Measurements from ENCODE around the gene GMEB1. TPM values are rescaled to one million over a fixed set of nuclear protein-coding genes. Genes with fewer than 3 reads are reported as not detected.

GMEB1 gene
- total RNA-seq, 3 donors from 2014 or later (not counting 1 experiment from before 2014, with no cell fraction given): 26.1 to 29.1 (median 28.3) TPM

GRCh38 chr1:28703629-28704028, 35.0 kb downstream of the GMEB1 start:
- 100% methylated on average over 1 of the region's 3 CpGs for WGBS (ENCODE audit: insufficient coverage)
- H3K27me3 ChIP-seq (ENCODE audit: control insufficient read depth, insufficient read depth, low read length): no peaks in the 10 kb centered on the region
- no peak overlapping the region for H3K4me3 ChIP-seq (ENCODE audit: low read length)
- intact Hi-C loops (cut with micrococcal nuclease): no loop called here
- Mint-ChIP-seq H3K27ac (no peak overlapping the region), H3K4me3 (no peak overlapping the region), H3K4me1 (no peaks in the 10 kb centered on the region), H3K9me3 (no peaks in the 10 kb centered on the region), H3K36me3 (no peaks in the 10 kb centered on the region), H3K27me3 (ENCODE audit: low read depth in 2 of 2) (no peaks in the 10 kb centered on the region)
- no peak for TF ChIP-seq CTCF (IDR thresholded peaks at IDR 0.05)
- H3K36me3 ChIP-seq (ENCODE audit: control insufficient read depth, insufficient read depth, low read length): peaks cover 46% of the 10 kb centered on the region
- H3K27ac ChIP-seq (ENCODE audit: low read length): no peak overlapping the region
- ATAC-seq: no peak
- DNase-seq: no peak
- H3K9me3 ChIP-seq (ENCODE audit: control insufficient read depth, insufficient read depth, low read length): no peaks in the 10 kb centered on the region
- no peaks in the 10 kb centered on the region for H3K4me1 ChIP-seq (ENCODE audit: control insufficient read depth, insufficient read depth, low read length)

- intact Hi-C loops (cut with micrococcal nuclease): no loop called here
- Histone ChIP-seq H3K27ac (ENCODE audit: low read length) (no peak overlapping the region), H3K9me3 (ENCODE audit: control insufficient read depth, insufficient read depth, low read length) (no peaks in the 10 kb centered on the region), H3K4me1 (ENCODE audit: control insufficient read depth, insufficient read depth, low read length) (no peaks in the 10 kb centered on the region), H3K36me3 (ENCODE audit: control insufficient read depth, insufficient read depth, low read length) (peaks cover 32% of the 10 kb centered on the region), H3K4me3 (ENCODE audit: low read length) (no peak overlapping the region), H3K27me3 (ENCODE audit: control insufficient read depth, insufficient read depth, low read length) (no peaks in the 10 kb centered on the region)
- no peak for ATAC-seq
- Mint-ChIP-seq H3K36me3 (no peaks in the 10 kb centered on the region), H3K9me3 (no peaks in the 10 kb centered on the region), H3K4me3 (no peak overlapping the region), H3K27ac (peak overlapping the region in 1 of 2 donors; percentile 14), H3K27me3 (ENCODE audit: low read depth in 2 of 2) (no peaks in the 10 kb centered on the region), H3K4me1 (peaks cover 4 to 5% of the 10 kb centered on the region in 2 donors)
- TF ChIP-seq CTCF (IDR thresholded peaks at IDR 0.05): no peak
- no peak for DNase-seq
- WGBS (ENCODE audit: insufficient coverage): 92% methylated on average over 2 of the region's 2 CpGs
Measured at GRCh38 chr1:28716336-28716735, 47.8 kb downstream of the GMEB1 start.

DNA sequence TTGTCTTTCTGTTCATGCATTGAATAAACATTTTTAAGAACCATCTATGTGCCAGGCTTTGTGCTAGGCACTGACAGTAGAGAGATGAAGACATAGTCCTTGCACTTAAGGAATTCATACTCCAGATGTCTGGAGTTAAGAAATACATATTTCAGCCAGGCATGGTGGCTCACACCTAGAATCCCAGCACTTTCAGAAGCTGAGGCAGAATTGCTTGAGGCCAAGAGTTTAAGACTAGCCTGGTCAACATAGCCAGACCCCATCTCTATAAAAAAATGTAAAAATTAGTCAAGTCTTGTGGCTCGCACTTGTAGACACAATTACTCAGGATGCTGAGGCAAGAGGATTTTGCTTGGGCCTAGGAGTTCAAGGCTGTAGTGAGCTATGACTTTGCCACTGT, 49.6 kb downstream of the GMEB1 start:
- H3K9me3 Mint-ChIP-seq: no peaks in the 10 kb centered on the region
- H3K27ac ChIP-seq (ENCODE audit: low read length): no peak overlapping the region
- H3K4me1 ChIP-seq (ENCODE audit: control insufficient read depth, insufficient read depth, low read length): no peaks in the 10 kb centered on the region
- H3K4me3 ChIP-seq (ENCODE audit: low read length): no peak overlapping the region
- WGBS (ENCODE audit: insufficient coverage): 93% methylated on average over 1 of the region's 1 CpG
- H3K27me3 Mint-ChIP-seq (ENCODE audit: low read depth in 2 of 2): no peaks in the 10 kb centered on the region
- no peak for TF ChIP-seq CTCF (IDR thresholded peaks at IDR 0.05)
- H3K27me3 ChIP-seq (ENCODE audit: control insufficient read depth, insufficient read depth, low read length): no peaks in the 10 kb centered on the region
- no peaks in the 10 kb centered on the region for H3K9me3 ChIP-seq (ENCODE audit: control insufficient read depth, insufficient read depth, low read length)
- H3K27ac Mint-ChIP-seq: no peak overlapping the region
- H3K4me3 Mint-ChIP-seq: no peak overlapping the region
- peaks cover 19% of the 10 kb centered on the region for H3K36me3 ChIP-seq (ENCODE audit: control insufficient read depth, insufficient read depth, low read length)
- peaks cover 4 to 5% of the 10 kb centered on the region in 2 donors for H3K4me1 Mint-ChIP-seq
- DNase-seq (no peak), ATAC-seq (no peak)
- intact Hi-C loops (cut with micrococcal nuclease): no loop called here
- no peaks in the 10 kb centered on the region for H3K36me3 Mint-ChIP-seq

- 93% methylated on average over 4 of the region's 4 CpGs for WGBS (ENCODE audit: insufficient coverage)
- Histone ChIP-seq H3K4me1 (ENCODE audit: control insufficient read depth, insufficient read depth, low read length) (no peaks in the 10 kb centered on the region), H3K36me3 (ENCODE audit: control insufficient read depth, insufficient read depth, low read length) (peaks cover 13% of the 10 kb centered on the region), H3K4me3 (ENCODE audit: low read length) (no peak overlapping the region), H3K27me3 (ENCODE audit: control insufficient read depth, insufficient read depth, low read length) (no peaks in the 10 kb centered on the region), H3K9me3 (ENCODE audit: control insufficient read depth, insufficient read depth, low read length) (no peaks in the 10 kb centered on the region), H3K27ac (ENCODE audit: low read length) (no peak overlapping the region)
- H3K4me3 Mint-ChIP-seq: no peak overlapping the region
- no peak for TF ChIP-seq CTCF (IDR thresholded peaks at IDR 0.05)
- DNase-seq (no peak), ATAC-seq (no peak)
- no peaks in the 10 kb centered on the region for H3K36me3 Mint-ChIP-seq
- intact Hi-C loops (cut with micrococcal nuclease): no loop called here
- no peaks in the 10 kb centered on the region for H3K27me3 Mint-ChIP-seq (ENCODE audit: low read depth in 2 of 2)
- no peak overlapping the region for H3K27ac Mint-ChIP-seq
- no peaks in the 10 kb centered on the region for H3K9me3 Mint-ChIP-seq
- H3K4me1 Mint-ChIP-seq: peaks cover 4 to 5% of the 10 kb centered on the region in 2 donors
Measured at GRCh38 chr1:28718586-28719331, 50.2 kb downstream of the GMEB1 start.

All from natural killer cell (primary cell).